Posterior vena cava (tissue), 2 donors: ENCODE measurements around the gene NIFK. TPM values are rescaled to one million over a fixed set of nuclear protein-coding genes. Genes with fewer than 3 reads are reported as not detected.
A peak's percentile ranks its signal among the peaks of the same experiment; 100 is the strongest.
"Not testable (repeated sequence)": the region's sequence is repeated elsewhere in the genome, so short reads cannot be mapped to it uniquely, and the experiment has no call there.

Experiments
- DNase-seq: peaks from one replicate; pipeline ENCODE4 v3.0.0-alpha.2; 2020; ENCODE audit warnings: low spot score
- intact Hi-C, 2 donors: fragments of 100-400 bp; cut with DNase I; formaldehyde crosslinking; loops; one replicate each; pipeline versions ENCODE4 v1.14.1 to v1.14.2; 2022 to 2023
- total RNA-seq, 2 donors: library from RNA; stranded (reverse); fragmentation: NEBNext Ultra II Directional; extraction: Animal tissue kit (Norgen Biotek cat#: 25700); gene quantifications; one replicate each; pipeline ENCODE4 v1.2.1, GENCODE V29; 2021
- donor health status: DM: yes; HTN: yes; CAD: no.
- donor health status: DM: yes; HTN: yes; CAD: no.

The NIFK gene
- total RNA-seq, 2 donors from 2014 or later: 32.1 to 45.8 TPM

DNA sequence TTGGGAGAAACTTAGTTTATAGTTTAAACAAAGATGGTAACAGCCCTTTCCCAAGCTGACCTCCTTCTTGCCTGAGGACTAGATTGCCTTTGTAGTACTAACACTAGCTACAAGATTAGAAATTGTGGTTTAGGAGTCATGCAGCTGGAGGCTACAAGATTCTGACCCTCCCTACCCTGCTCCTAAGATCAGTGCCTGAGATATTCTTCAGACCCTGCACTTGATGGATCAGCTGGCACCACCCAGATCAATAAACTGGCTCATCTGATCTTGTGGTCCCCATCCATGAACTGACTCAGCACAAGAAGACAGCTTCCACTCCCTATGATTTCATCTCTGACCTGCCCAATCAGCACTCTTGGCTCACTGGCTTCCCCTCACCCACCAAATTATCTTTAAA is 34.9 kb downstream of the NIFK start:
- DNase-seq: peak; percentile 2
- intact Hi-C loops: loop anchor here in 1 of 2 donors (10.0 kb wide), 1 partner anchor 167 kb away; the partner anchor contains the start of gene RNU4ATAC

DNA sequence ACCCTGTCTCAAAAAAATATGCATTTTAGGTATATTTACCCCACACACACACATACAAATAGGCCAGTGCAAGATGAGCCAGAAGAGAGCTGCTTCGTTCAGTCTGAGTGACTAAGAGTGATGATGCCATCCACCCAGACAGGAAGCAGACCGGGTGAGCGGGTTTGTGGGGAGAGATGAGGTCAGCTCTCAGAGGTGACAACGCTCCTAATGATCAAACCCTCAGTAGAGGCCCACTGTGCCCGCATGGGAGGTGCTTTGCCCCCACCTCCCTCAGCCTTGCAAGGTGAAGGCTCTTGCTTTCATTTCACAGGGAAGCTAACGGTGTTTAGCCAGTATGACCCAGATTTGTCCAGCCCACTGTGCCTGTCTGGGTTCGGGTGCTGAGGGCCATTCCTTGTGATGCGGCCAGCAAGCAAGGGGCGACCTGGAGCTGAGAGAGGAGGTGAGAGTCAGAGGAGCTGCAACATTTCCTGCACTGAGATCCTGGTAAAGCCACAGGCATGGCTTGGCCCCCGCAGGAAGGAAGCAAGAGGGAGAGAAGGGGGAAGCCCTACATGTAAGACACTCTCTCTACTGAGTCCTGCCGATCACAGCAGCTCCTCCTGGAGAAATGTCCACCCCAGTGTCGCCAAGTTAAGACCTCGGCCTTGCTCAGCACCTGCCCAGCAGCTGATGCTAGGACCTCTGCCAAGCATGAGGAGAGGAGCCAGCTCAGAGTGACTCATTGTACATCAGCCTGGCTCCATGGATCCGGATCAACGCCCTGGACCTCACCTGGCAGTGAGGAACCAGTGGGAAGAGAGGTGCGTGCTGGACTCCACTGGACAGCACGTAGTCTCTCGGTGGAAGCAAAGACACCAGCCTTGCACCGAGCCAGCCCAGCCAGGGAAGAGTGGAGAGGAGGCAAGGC is 37.0 kb downstream of the NIFK start:
- DNase-seq: peak; percentile 84
- intact Hi-C loops: loop anchor here in 1 of 2 donors (10.0 kb wide), 1 partner anchor 165 kb away; the partner anchor contains the start of gene RNU4ATAC

DNA sequence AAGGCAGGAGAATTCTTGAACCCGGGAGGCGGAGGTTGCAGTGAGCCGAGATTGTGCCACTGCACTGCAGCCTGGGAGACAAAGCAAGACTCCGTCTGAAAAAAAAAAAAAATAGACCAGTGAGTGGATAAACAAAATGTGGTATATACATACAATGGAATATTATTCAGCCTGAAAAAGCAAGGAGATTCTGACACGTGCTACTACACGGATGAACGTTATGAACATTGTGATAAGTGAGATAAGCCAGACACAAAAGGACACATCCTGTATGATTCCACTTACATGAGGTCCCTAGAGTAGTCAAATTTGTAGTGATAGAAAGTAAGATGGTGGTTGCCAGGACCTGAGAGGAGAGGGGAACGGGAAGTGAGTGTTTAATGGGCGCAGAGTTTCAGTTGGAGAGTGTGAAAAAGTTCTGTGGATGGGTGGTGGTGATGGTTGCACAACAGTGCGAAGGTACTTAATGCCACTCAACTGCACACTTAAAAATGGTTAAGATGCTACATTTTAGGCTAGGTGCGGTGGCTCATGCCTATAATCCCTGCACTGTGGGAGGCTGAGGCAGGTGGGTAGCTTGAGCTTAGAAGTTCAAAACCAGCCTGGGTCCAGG is 38.3 kb downstream of the NIFK start:
- intact Hi-C loops: no loop called here
- DNase-seq: peak; percentile 19

DNA sequence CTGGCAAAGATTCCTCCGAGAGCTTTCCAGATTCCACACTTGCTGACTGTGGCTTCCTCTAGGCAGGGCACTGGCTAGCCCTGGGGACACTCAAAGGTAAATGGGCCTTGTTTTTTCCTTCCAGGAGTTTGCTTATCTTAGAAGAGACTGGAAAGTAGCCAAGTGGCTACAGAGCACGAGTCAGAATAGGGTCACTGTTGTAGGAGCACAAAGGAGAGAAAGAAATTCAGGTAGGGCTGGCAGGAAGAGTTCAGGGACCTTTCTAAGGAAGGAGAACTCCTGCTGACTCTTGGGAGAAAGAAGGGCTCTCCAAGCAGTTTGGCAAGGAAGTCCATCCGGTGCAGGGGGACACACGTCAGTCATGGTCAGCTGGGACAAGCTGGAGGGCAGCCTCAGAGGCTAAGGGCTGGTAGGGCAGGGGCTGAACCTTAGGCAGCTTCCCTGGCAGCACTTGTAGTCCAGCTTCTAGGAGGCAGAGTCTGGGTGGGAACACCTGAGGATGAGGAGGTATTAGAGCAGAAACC is 39.5 kb downstream of the NIFK start:
- intact Hi-C loops: no loop called here
- DNase-seq: peak; percentile 3

DNA sequence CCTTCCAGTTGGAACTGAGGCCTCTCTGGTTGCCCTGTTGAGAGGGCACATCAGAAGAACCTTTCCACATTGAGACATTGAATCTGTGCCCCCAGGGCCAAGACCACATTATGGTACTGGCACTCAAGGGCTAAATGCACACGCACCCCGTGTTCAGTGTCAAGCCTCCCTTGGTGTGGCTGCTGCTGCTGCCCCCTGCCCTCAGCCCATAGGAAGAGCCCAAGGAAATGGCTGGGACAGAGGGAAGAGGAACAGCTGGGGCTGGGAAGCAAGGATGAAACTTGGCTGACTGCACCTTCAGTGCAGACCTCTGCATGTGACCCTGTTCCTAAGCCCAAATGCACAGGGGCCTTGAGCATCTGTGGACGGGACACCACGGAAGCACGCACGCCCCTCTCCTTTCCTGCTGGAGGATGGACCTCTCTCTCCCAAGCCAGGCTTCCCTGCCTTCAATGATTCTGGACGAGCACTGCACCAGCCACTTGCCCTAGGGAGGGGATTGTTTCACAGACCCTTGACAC is 40.2 kb downstream of the NIFK start:
- intact Hi-C loops: no loop called here
- DNase-seq: peak; percentile 40

DNA sequence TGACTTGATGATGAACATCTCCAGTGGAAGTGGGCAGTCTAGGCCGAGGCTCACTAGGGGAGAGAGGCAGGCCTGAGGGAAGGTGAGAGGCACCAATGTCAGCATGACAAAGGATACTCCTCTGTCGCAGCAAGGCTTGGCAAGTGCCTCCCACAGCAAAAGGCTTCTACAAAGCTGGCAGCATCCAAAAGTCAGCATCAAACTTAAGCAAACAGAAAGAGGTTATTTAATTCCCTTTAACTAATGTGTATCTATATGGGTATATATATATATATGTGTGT is 41.6 kb downstream of the NIFK start:
- DNase-seq: peak; percentile 77
- intact Hi-C loops: no loop called here

DNA sequence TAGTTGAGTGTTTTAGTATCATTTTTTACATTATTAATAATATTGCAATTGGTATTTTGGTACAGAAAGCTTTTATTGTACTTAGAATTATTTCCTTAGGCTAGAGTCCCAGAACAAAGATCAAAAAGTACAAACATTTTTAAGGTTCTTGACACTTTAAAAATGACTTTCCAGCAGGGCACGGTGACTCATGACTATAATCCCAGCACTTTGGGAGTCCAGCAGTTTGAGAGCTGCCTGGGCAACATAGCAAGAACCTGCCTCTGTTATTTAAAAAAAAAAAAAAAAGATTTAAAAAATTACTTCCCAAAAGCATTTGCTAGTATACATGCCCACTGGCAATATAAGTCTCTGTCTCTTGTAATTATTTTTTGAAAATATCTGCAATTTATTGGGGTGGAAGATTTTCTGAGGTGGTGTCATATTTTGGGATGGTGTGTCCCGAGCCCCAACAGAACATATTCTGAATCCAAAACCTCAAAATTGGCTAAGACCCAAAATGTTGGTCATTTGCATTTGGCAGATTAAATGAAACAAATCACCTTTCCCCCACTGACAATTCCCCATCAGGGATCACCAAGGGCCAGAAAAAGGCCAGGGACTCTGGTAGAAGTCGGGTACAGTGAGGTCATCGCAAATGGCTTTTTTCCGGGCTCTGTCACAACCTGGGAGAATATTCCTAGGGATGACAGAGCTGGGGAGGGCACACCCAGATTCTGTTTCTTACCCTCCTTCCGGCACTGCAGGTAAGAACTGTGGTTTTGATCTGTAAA is 42.1 kb downstream of the NIFK start:
- intact Hi-C loops: no loop called here
- DNase-seq: peak; percentile 13

DNA sequence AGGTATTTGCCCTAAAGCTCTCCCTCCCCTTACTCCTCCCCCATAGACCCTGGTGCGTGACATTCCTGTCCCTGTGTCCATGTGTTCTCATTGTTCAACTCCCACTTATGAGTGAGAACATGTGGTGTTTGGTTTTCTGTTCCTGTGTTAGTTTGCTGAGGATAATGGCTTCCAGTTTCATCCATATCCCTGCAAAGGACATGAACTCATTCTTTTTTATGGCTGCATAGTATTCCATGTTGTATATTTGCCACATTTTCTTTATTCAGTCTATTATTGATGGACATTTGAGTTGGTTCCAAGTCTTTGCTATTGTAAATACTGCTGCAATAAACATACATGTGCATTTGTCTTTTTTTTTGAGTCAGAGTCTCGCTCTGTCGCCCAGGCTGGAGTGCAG is 46.1 kb downstream of the NIFK start:
- DNase-seq, intact Hi-C loops: not testable (repeated sequence)

DNA sequence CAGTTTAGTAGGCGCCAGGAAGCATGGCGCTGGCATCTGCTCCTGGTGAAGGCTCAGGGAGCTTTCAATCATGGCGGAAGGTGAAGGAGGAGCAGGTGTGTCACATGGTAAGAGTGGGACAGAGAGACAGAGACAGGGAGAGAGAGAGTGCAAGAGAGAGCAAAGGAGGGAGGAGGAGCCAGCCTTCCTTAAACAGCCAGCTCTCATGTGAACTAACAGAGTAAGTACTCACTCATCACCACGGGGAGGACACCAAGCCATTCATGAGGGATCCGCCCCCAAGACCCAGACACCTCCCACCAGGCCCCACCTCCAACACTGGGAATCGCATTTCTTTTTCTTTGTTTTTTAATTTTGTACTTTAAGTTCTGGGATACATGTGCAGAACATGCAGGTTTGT is 46.6 kb downstream of the NIFK start:
- DNase-seq: no peak
- intact Hi-C loops: no loop called here

DNA sequence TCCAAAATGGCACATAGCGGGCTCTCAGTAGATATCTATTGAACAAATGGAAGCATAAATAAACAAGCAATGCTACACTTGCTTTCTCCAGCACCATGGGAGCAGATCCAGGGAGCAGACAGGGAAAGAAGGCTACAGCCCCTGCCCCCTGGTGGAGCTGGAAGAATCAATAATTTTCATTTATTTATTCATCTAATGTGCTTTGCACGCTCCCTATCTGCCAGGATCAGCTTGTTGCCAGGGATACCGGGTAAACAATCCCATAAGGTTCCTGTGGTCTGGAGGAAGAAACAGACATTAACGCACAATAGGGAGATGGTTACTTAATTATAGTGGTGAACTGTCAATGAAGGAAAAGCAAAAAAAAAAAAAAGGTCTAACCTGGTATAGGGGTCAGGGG is 47.3 kb downstream of the NIFK start:
- intact Hi-C loops: no loop called here
- no peak for DNase-seq

DNA sequence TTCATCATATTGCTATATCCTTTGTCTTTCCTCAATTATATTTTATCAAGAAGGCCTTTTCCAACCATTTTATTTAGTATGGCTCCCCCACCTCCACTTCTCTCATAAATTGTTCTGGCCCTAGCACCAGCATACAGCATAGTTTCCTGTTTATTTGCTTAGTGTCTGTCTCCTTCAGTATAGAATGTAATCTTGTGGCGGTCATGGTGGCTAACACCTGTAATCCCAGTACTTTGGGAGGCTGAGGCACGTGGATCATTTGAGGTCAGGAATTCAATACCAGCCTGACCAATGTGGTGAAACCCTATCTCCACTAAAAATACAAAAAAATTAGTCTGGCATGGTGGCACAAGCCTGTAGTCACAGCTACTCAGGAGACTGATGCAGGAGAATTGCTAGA is 47.9 kb downstream of the NIFK start:
- intact Hi-C loops: no loop called here
- DNase-seq: no peak

DNA sequence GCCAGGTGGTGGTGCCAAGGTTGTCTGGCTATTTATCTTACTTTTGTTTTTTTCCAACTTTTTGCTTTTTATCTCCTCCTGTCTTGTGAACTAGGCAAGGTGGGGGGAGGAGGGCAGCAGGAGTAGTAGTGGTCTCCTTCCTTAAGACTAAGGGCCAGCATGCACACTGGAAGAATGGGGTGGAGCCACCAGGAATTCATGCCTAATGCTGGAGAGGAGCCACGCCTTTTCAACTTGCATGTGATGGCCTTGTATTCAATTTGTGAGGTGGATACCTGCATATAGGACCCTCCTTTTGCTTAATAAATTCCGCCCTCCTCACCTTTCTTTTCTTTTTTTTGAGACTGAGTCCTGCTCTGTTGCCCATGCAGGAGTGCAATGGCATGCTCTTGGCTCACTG is 49.8 kb downstream of the NIFK start:
- intact Hi-C loops: no loop called here
- no peak for DNase-seq

DNA sequence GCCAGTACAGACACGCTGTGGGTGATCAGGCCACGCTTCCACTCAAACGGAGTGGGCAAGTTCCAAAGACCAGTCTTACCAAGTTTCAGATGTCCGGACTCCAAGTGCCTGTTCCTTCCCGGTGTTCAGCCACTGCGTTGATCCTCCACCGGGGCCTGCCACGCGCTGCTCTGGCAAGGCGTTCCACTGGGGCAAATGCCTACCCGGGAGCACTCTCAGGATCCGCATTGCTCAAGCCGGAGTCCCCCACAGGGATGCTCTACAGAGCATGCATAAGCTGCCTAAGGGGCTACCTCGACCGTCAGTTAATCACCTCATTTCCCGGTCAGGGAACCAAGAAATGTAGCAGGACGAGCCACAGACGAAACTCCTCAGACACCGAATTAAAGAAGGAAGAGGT is 50.5 kb downstream of the NIFK start:
- DNase-seq: no peak
- intact Hi-C loops: no loop called here

DNA sequence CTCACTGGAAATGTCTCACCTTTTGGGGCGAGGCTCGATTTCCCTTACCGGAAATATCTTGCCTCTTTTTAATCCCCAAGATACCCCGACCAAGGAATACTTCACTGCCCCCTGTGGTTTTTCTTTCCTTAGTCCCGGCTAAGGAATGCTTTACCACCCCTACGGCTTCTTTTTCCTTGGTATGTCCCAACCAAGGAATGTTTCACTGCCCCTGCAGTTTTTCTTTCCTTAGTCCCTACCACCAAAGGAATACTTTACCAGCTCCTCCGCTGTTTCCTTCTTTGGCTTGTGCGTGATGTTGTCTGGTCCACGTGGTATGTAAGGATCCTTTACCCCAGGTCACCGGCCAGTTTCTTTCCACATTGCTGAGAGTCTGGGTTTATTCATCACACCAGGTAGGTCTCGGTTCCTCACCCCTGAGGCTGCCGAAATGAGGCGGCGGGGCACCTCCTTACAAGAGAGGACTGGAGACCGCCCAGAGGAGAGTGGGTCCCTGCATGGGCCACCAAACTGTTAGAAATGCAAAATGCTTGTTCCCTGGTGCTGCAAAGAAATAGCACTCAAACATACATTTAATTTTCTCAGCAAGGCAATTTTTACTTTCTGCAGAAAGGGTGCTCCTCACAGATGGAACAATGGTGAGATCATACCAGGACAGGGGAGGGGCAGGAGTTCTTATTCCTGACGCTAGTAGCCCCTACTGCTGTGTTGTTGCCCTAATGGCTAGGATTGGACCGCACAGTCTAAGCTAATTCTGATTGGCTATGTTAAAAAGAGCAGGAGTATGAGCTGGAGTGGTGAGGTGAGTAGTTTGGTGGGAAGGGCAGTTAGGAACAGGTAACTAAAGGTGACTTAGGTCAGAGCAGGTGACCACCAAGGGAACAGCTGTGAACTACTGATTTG is 54.0 kb downstream of the NIFK start:
- intact Hi-C loops: no loop called here
- no peak for DNase-seq

DNA sequence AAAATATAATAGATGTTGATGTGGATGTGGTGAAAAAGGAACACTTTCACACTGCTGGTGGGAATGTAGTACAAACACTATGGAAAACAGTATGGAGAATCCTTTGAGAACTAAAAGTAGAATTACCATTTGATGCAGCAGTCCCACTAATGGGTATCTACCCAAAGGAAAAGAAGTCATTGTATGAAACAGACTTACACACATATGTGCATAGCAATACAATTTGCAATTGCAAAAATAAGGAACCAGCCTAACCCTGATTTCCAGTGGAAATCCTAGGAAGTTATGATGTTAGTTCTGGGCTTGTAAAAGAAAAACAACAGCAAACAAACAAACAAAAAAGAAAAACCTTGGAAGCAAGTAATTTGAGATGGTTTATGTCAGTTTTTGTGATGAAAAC is 58.8 kb downstream of the NIFK start:
- DNase-seq: no peak
- intact Hi-C loops: no loop called here
